HL-60 (cell line): ENCODE data around the gene SCYGR4.

Experiments used
- CTCF ChIP-seq: IDR thresholded peaks from one replicate; pipeline ENCODE4 v1.5.1; 2011; ENCODE audit warnings: low read length, control low read depth, inconsistent platforms; ENCODE audit not compliant: insufficient read depth
- POLR2AphosphoS5 ChIP-seq: IDR thresholded peaks from 2 replicates; pipeline ENCODE4 v1.6.1; 2012; ENCODE audit warnings: low read depth
- SPI1 ChIP-seq: IDR thresholded peaks from 2 replicates; pipeline ENCODE4 v1.6.1; 2012; ENCODE audit warnings: low read depth, mild to moderate bottlenecking, borderline replicate concordance

GRCh38 chr2:227595797-227596196, 21.5 kb upstream of the SCYGR4 start:
- TF ChIP-seq CTCF, result no peak
- no peak for TF ChIP-seq SPI1
- TF ChIP-seq POLR2AphosphoS5, result no peak
